OCI-LY1 (cell line): ENCODE results near the gene HOXA9.

ENCODE experiments used
- H2AFZ ChIP-seq: fragments of 200-600 bp; sonication (generic), shearing (Covaris generic); 2 replicates; pipeline ENCODE4 v1.6.0; 2014; ENCODE audit warnings: antibody characterized with exemption, mild to moderate bottlenecking, low read length
- H3F3A ChIP-seq: fragments of 200-600 bp; sonication (generic), shearing (Covaris generic); 2 replicates; pipeline ENCODE4 v1.6.0; 2014; ENCODE audit warnings: mild to moderate bottlenecking, antibody characterized with exemption, low read length, moderate library complexity; ENCODE audit not compliant: insufficient read depth
- H3K27ac ChIP-seq: fragments of 200-600 bp; sonication (generic); 2 replicates; pipeline ENCODE4 v1.5.1; 2014; ENCODE audit warnings: low read length, mixed run types, mild to moderate bottlenecking, low read depth; ENCODE audit not compliant: poor library complexity, severe bottlenecking
- H3K27me3 ChIP-seq: fragments of 200-600 bp; sonication (generic); 2 replicates; pipeline ENCODE4 v1.6.0; 2014; ENCODE audit warnings: antibody characterized with exemption, mild to moderate bottlenecking, low read length, moderate library complexity; ENCODE audit not compliant: insufficient read depth
- H3K36me3 ChIP-seq: fragments of 200-600 bp; sonication (generic); 2 replicates; pipeline ENCODE4 v1.6.1; 2014; ENCODE audit warnings: mild to moderate bottlenecking, antibody characterized with exemption, low read length, moderate library complexity, mixed read lengths; ENCODE audit not compliant: insufficient read depth
- H3K4me1 ChIP-seq: fragments of 200-600 bp; sonication (generic); 2 replicates; pipeline ENCODE4 v1.5.1; 2014; ENCODE audit warnings: mild to moderate bottlenecking, low read length, moderate library complexity; ENCODE audit not compliant: insufficient read depth, severe bottlenecking
- H3K4me2 ChIP-seq: fragments of 200-600 bp; sonication (generic), shearing (Covaris generic); 2 replicates; pipeline ENCODE4 v1.6.1; 2014; ENCODE audit warnings: low read length
- H3K4me3 ChIP-seq: fragments of 200-600 bp; sonication (generic); 2 replicates; pipeline ENCODE4 v1.5.1; 2014; ENCODE audit warnings: low read length, low read depth, mild to moderate bottlenecking, mixed read lengths; ENCODE audit not compliant: poor library complexity, severe bottlenecking
- H3K79me2 ChIP-seq: fragments of 200-600 bp; shearing (Covaris generic); 2 replicates; pipeline ENCODE4 v1.6.1; 2016; ENCODE audit warnings: mixed run types, low read length, mixed read lengths; ENCODE audit not compliant: insufficient read depth
- H3K9ac ChIP-seq: fragments of 200-600 bp; sonication (generic), shearing (Covaris generic); 2 replicates; pipeline ENCODE4 v1.6.1; 2014; ENCODE audit warnings: mild to moderate bottlenecking, low read length, mixed read lengths
- H3K9me2 ChIP-seq: fragments of 200-600 bp; sonication (generic), shearing (Covaris generic); 2 replicates; pipeline ENCODE4 v1.6.1; 2014; ENCODE audit warnings: low read depth, mild to moderate bottlenecking, low read length, mixed read lengths
- H3K9me3 ChIP-seq: fragments of 200-600 bp; shearing (Covaris generic); 2 replicates; pipeline ENCODE4 v1.6.1; 2014; ENCODE audit warnings: low read length, mixed read lengths
- H4K20me1 ChIP-seq: fragments of 200-600 bp; sonication (generic), shearing (Covaris generic); 2 replicates; pipeline ENCODE4 v1.6.0; 2016; ENCODE audit warnings: mild to moderate bottlenecking, low read length; ENCODE audit not compliant: insufficient read depth
- CTCF ChIP-seq: fragments of 200-600 bp; sonication (generic), shearing (Covaris generic); IDR thresholded peaks from 2 replicates; pipeline ENCODE4 v1.5.1; 2017; ENCODE audit warnings: mild to moderate bottlenecking, antibody characterized with exemption, low read length, moderate library complexity, mixed read lengths
- EZH2 ChIP-seq: fragments of 200-600 bp; sonication (generic), shearing (Covaris generic); IDR thresholded peaks from 2 replicates; pipeline ENCODE4 v1.8.0; 2017; ENCODE audit warnings: borderline replicate concordance, mixed run types, mild to moderate bottlenecking, antibody characterized with exemption, low read length, moderate library complexity, mixed read lengths

HOXA9 gene

DNA sequence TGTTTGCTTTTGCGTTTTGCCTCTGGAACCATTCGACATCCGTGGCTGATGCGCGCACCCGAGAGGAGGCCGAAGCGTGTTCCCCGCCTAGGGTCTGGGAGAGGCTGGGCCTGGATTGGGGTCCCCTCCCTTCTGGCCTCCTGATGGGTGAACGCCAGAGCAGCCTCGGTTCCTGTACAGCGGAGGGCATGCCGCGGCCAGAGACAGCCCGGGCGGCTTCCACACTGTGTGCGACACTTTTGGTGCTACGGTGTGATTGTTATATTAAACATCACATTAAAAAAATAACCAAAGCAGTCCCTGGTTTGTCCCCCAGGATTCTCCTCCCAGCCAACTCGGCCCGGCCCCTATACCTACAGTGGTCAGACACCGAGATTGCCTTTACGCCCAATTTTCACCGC is 5.2 kb downstream of the HOXA9 start:
- Histone ChIP-seq H3K9me3 (no peaks in the 10 kb centered on the region), H3K4me3 (peak overlapping the region; percentile 70), H3K27ac (no peak overlapping the region), H3K27me3 (no peaks in the 10 kb centered on the region; the same call in 1 of the 2 replicates), H3F3A (0 out of 2 replicates have a peak, but pooled peaks cover 8% of the 10 kb centered on the region), H4K20me1 (no peaks in the 10 kb centered on the region), H2AFZ (peak overlapping the region; percentile 68), H3K79me2 (no peaks in the 10 kb centered on the region), H3K36me3 (no peaks in the 10 kb centered on the region), H3K4me2 (peak overlapping the region; percentile 88), H3K9me2 (no peaks in the 10 kb centered on the region), H3K9ac (peak overlapping the region; percentile 75), H3K4me1 (peaks cover 13% of the 10 kb centered on the region)
- TF ChIP-seq EZH2 (no peak), CTCF (no peak)

GRCh38 chr7:27159266-27160144 is 5.8 kb downstream of the HOXA9 start:
- Histone ChIP-seq H3K9ac (peak overlapping the region; percentile 75; the same call in 1 of the 2 replicates), H3K4me1 (peaks cover 13% of the 10 kb centered on the region), H4K20me1 (no peaks in the 10 kb centered on the region), H3K27ac (no peak overlapping the region), H3K79me2 (no peaks in the 10 kb centered on the region), H3K4me3 (peak overlapping the region; percentile 70), H3K9me2 (no peaks in the 10 kb centered on the region), H3K36me3 (no peaks in the 10 kb centered on the region), H3F3A (0 out of 2 replicates have a peak, but pooled peaks cover 8% of the 10 kb centered on the region), H3K4me2 (peak overlapping the region; percentile 88), H3K9me3 (no peaks in the 10 kb centered on the region), H2AFZ (peak overlapping the region; percentile 68), H3K27me3 (no peaks in the 10 kb centered on the region; the same call in 1 of the 2 replicates)
- TF ChIP-seq EZH2, result no peak

- H3F3A ChIP-seq, result 0 out of 2 replicates have a peak, but pooled peaks cover 8% of the 10 kb centered on the region
- no peak overlapping the region for H3K4me3 ChIP-seq
- H2AFZ ChIP-seq, result no peak overlapping the region
- H3K27ac ChIP-seq, result no peak overlapping the region
- no peak overlapping the region for H3K9ac ChIP-seq
- H3K9me2 ChIP-seq, result no peaks in the 10 kb centered on the region
- H3K4me1 ChIP-seq, result peaks cover 13% of the 10 kb centered on the region
- TF ChIP-seq CTCF (no peak), EZH2 (no peak)
- H3K36me3 ChIP-seq, result no peaks in the 10 kb centered on the region
- H3K27me3 ChIP-seq, result no peaks in the 10 kb centered on the region; the same call in 1 of the 2 replicates
- H4K20me1 ChIP-seq, result no peaks in the 10 kb centered on the region
- H3K79me2 ChIP-seq, result no peaks in the 10 kb centered on the region
- H3K4me2 ChIP-seq, result no peak overlapping the region
- no peaks in the 10 kb centered on the region for H3K9me3 ChIP-seq
Measured at GRCh38 chr7:27158436-27159265, 6.7 kb downstream of the HOXA9 start.
